HG03045 (cell line): ENCODE results near the gene RPL31.
"Not testable (repeated sequence)": the region's sequence is repeated elsewhere in the genome, so short reads cannot be mapped to it uniquely, and the experiment has no call there.

ENCODE experiments used
- ATAC-seq: cut with Tn5 transposase; IDR thresholded peaks from one replicate; pipeline ENCODE4 v1.9.1; 2021; ENCODE audit warnings: mild to moderate bottlenecking, moderate library complexity; ENCODE audit not compliant: unreplicated experiment

RPL31 gene

GRCh38 chr2:101023327-101024107, 21.4 kb downstream of the RPL31 start:
- ATAC-seq: no peak

GRCh38 chr2:101025561-101025960, 23.5 kb downstream of the RPL31 start:
- no peak for ATAC-seq

GRCh38 chr2:101026253-101026701, 24.2 kb downstream of the RPL31 start:
- no peak for ATAC-seq

GRCh38 chr2:101026923-101027469, 24.9 kb downstream of the RPL31 start:
- ATAC-seq: no peak

GRCh38 chr2:101027852-101028251, 25.8 kb downstream of the RPL31 start:
- no peak for ATAC-seq

- ATAC-seq: no peak
Measured at GRCh38 chr2:101030866-101031554, 28.9 kb downstream of the RPL31 start.

GRCh38 chr2:101032084-101032776, 30.1 kb downstream of the RPL31 start:
- ATAC-seq: no peak

- ATAC-seq: no peak
Measured at GRCh38 chr2:101036562-101036961, 34.5 kb downstream of the RPL31 start.

GRCh38 chr2:101037161-101037755, 35.2 kb downstream of the RPL31 start:
- no peak for ATAC-seq

GRCh38 chr2:101038455-101039255, 36.6 kb downstream of the RPL31 start:
- ATAC-seq: no peak

GRCh38 chr2:101040072-101040471, 38.0 kb downstream of the RPL31 start:
- no peak for ATAC-seq

GRCh38 chr2:101040761-101041160, 38.7 kb downstream of the RPL31 start:
- ATAC-seq: no peak

GRCh38 chr2:101041413-101041812, 39.3 kb downstream of the RPL31 start:
- ATAC-seq: no peak

GRCh38 chr2:101045330-101045729, 43.2 kb downstream of the RPL31 start:
- no peak for ATAC-seq

- ATAC-seq: no peak
Measured at GRCh38 chr2:101047075-101047766, 45.1 kb downstream of the RPL31 start.

- no peak for ATAC-seq
Measured at GRCh38 chr2:101047774-101048173, 45.7 kb downstream of the RPL31 start.

- no peak for ATAC-seq
Measured at GRCh38 chr2:101048756-101049155, 46.7 kb downstream of the RPL31 start.

- not testable (repeated sequence) for ATAC-seq
Measured at GRCh38 chr2:101050886-101051285, 48.8 kb downstream of the RPL31 start.

- ATAC-seq: no peak
Measured at GRCh38 chr2:101052147-101052546, 50.1 kb downstream of the RPL31 start.

GRCh38 chr2:101053117-101053516, 51.0 kb downstream of the RPL31 start:
- no peak for ATAC-seq
